H9 (cell line): Measurements from ENCODE around the gene MAP7. TPM values are rescaled to one million over a fixed set of nuclear protein-coding genes. Genes with fewer than 3 reads are reported as not detected.

ENCODE experiments used
- DNase-seq: peaks from one replicate; pipeline ENCODE4 v3.0.0-alpha.2; 2017
- H2AFZ ChIP-seq: one replicate; pipeline ENCODE4 v1.6.1; 2013; ENCODE audit warnings: mild to moderate bottlenecking, low read length, control low read depth, moderate library complexity
- H2AK5ac ChIP-seq: 2 replicates; pipeline ENCODE4 v1.6.1; 2013; ENCODE audit warnings: low read length, control low read depth, mixed read lengths; ENCODE audit not compliant: insufficient read length
- H2BK120ac ChIP-seq: one replicate; pipeline ENCODE4 v1.6.1; 2013; ENCODE audit warnings: low read depth, mild to moderate bottlenecking, low read length, control low read depth, inconsistent platforms; ENCODE audit not compliant: poor library complexity, severe bottlenecking
- H2BK12ac ChIP-seq: 2 replicates; pipeline ENCODE4 v1.6.1; 2013; ENCODE audit warnings: low read length, control low read depth, mixed read lengths, low read depth; ENCODE audit not compliant: insufficient read length
- H2BK15ac ChIP-seq: 2 replicates; pipeline ENCODE4 v1.6.1; 2013; ENCODE audit warnings: low read depth, low read length, control low read depth
- H2BK20ac ChIP-seq: one replicate; pipeline ENCODE4 v1.6.1; 2013; ENCODE audit warnings: low read depth, mild to moderate bottlenecking, low read length, control low read depth, inconsistent platforms; ENCODE audit not compliant: poor library complexity, severe bottlenecking
- H2BK5ac ChIP-seq: 2 replicates; pipeline ENCODE4 v1.6.1; 2013; ENCODE audit warnings: low read length, control low read depth, mixed read lengths; ENCODE audit not compliant: insufficient read length
- H3K14ac ChIP-seq: 2 replicates; pipeline ENCODE4 v1.6.1; 2013; ENCODE audit warnings: low read length, control low read depth; ENCODE audit not compliant: insufficient read depth
- H3K18ac ChIP-seq: 2 replicates; pipeline ENCODE4 v1.6.1; 2013; ENCODE audit warnings: low read depth, mild to moderate bottlenecking, mixed read lengths, low read length, control low read depth; ENCODE audit not compliant: insufficient read length
- H3K23ac ChIP-seq: 2 replicates; pipeline ENCODE4 v1.6.1; 2013; ENCODE audit warnings: low read length, control low read depth, mixed read lengths, low read depth; ENCODE audit not compliant: insufficient read length
- H3K23me2 ChIP-seq: 2 replicates; pipeline ENCODE4 v1.6.1; 2013; ENCODE audit warnings: low read depth, mild to moderate bottlenecking, mixed read lengths, low read length, control low read depth; ENCODE audit not compliant: insufficient read length, poor library complexity, severe bottlenecking
- H3K27ac ChIP-seq: 2 replicates; pipeline ENCODE4 v1.5.1; 2013; ENCODE audit warnings: low read length, control low read depth, mixed read lengths, low read depth; ENCODE audit not compliant: insufficient read length
- H3K27me3 ChIP-seq: 2 replicates; pipeline ENCODE4 v1.6.1; 2013; ENCODE audit warnings: low read length, control low read depth, inconsistent platforms; ENCODE audit not compliant: insufficient read depth
- H3K4ac ChIP-seq: 2 replicates; pipeline ENCODE4 v1.6.1; 2013; ENCODE audit warnings: low read depth, mild to moderate bottlenecking, control low read depth, inconsistent platforms, low read length, moderate library complexity
- H3K4me1 ChIP-seq: 2 replicates; pipeline ENCODE4 v1.6.1; 2013; ENCODE audit warnings: low read length, control low read depth, inconsistent platforms; ENCODE audit not compliant: insufficient read depth
- H3K4me2 ChIP-seq: 2 replicates; pipeline ENCODE4 v1.6.1; 2013; ENCODE audit warnings: low read length, control low read depth, mixed read lengths; ENCODE audit not compliant: insufficient read length, insufficient read depth
- H3K56ac ChIP-seq: 2 replicates; pipeline ENCODE4 v1.6.1; 2013; ENCODE audit warnings: low read depth, mild to moderate bottlenecking, mixed read lengths, low read length, control low read depth; ENCODE audit not compliant: insufficient read length
- H3K79me1 ChIP-seq: 2 replicates; pipeline ENCODE4 v1.6.1; 2013; ENCODE audit warnings: low read depth, mild to moderate bottlenecking, moderate library complexity, low read length, control low read depth, inconsistent platforms; ENCODE audit not compliant: insufficient read depth, poor library complexity, severe bottlenecking
- H3K79me2 ChIP-seq: 2 replicates; pipeline ENCODE4 v1.6.1; 2013; ENCODE audit warnings: low read length, control low read depth, inconsistent platforms; ENCODE audit not compliant: insufficient read depth
- H3K9ac ChIP-seq: 2 replicates; pipeline ENCODE4 v1.6.1; 2013; ENCODE audit warnings: low read length, control low read depth, mixed read lengths; ENCODE audit not compliant: insufficient read length; ENCODE audit errors: extremely low read depth
- H3K9me3 ChIP-seq: one replicate; pipeline ENCODE4 v1.6.1; 2013; ENCODE audit warnings: low read depth, low read length, inconsistent platforms; ENCODE audit not compliant: control insufficient read depth
- H3T11ph ChIP-seq: one replicate; pipeline ENCODE4 v1.6.1; 2013; ENCODE audit warnings: mild to moderate bottlenecking, low read length, control low read depth, inconsistent platforms
- H4K20me1 ChIP-seq: one replicate; pipeline ENCODE4 v1.6.1; 2013; ENCODE audit not compliant: control insufficient read depth, insufficient read length, insufficient read depth
- H4K5ac ChIP-seq: 2 replicates; pipeline ENCODE4 v1.6.1; 2013; ENCODE audit warnings: low read depth, mild to moderate bottlenecking, mixed read lengths, low read length, control low read depth; ENCODE audit not compliant: insufficient read length
- H4K8ac ChIP-seq: replicated peaks from 2 replicates; pipeline ENCODE4 v1.6.1; 2013; ENCODE audit warnings: low read length, control low read depth, mixed read lengths, low read depth; ENCODE audit not compliant: insufficient read length
- H4K91ac ChIP-seq: 2 replicates; pipeline ENCODE4 v1.6.1; 2013; ENCODE audit warnings: low read depth, mild to moderate bottlenecking, moderate library complexity, mixed read lengths, low read length, control low read depth; ENCODE audit not compliant: insufficient read length
- H3K27ac Mint-ChIP-seq, 3 experiments: 2 replicates in 2 of 3; 3 replicates in 1 of 3; pipeline ENCODE4 v1.8.0; 2020 to 2021; ENCODE audit warnings: mixed read lengths in 3 of 3, mild to moderate bottlenecking in 1 of 3, moderate library complexity in 1 of 3
- H3K27me3 Mint-ChIP-seq: 2 replicates; pipeline ENCODE4 v1.8.0; 2021; ENCODE audit warnings: low read depth, mild to moderate bottlenecking, moderate library complexity, mixed read lengths
- H3K36me3 Mint-ChIP-seq, 3 experiments: 2 replicates in 2 of 3; 3 replicates in 1 of 3; pipeline ENCODE4 v1.8.0; 2020 to 2021; ENCODE audit warnings: low read depth in 3 of 3, mixed read lengths in 3 of 3; ENCODE audit not compliant: insufficient read depth in 1 of 3
- H3K4me1 Mint-ChIP-seq, 2 experiments: 2 replicates each; pipeline ENCODE4 v1.8.0; 2020; ENCODE audit warnings: mixed read lengths in 2 of 2
- H3K4me3 Mint-ChIP-seq, 2 experiments: 2 replicates in 1 of 2; 3 replicates in 1 of 2; pipeline ENCODE4 v1.8.0; 2020 to 2021; ENCODE audit warnings: mild to moderate bottlenecking in 2 of 2, mixed read lengths in 2 of 2, moderate library complexity in 1 of 2
- H3K9me3 Mint-ChIP-seq, 2 experiments: 2 replicates in 1 of 2; 3 replicates in 1 of 2; pipeline ENCODE4 v1.8.0; 2020; ENCODE audit warnings: mild to moderate bottlenecking in 2 of 2, mixed read lengths in 2 of 2, moderate library complexity in 1 of 2
- WGBS: extraction: QIAGEN DNeasy Blood & Tissue Kit; methylation state at CpG from one replicate; pipeline ENCODE4 v1.1.7; 2013; ENCODE audit warnings: missing lambda C conversion rate, low lambda C conversion rate, mixed read lengths; ENCODE audit not compliant: insufficient read length; ENCODE audit errors: extremely low coverage; 5-methylcytosine and 5-hydroxymethylcytosine counted together
- total RNA-seq: library from RNA; stranded (reverse); gene quantifications from 2 replicates; pipeline ENCODE4 v1.2.1, GENCODE V29; 2021
- TF ChIP-seq, protein P1 (sequence below): fragments of 200-600 bp; sonication (generic); conservative IDR thresholded peaks from 3 replicates; pipeline ENCODE4 v1.8.0; 2021; ENCODE audit warnings: antibody characterized with exemption, mild to moderate bottlenecking

The MAP7 gene
- total RNA-seq, 1 experiment from 2014 or later, result 51.1 TPM

DNA sequence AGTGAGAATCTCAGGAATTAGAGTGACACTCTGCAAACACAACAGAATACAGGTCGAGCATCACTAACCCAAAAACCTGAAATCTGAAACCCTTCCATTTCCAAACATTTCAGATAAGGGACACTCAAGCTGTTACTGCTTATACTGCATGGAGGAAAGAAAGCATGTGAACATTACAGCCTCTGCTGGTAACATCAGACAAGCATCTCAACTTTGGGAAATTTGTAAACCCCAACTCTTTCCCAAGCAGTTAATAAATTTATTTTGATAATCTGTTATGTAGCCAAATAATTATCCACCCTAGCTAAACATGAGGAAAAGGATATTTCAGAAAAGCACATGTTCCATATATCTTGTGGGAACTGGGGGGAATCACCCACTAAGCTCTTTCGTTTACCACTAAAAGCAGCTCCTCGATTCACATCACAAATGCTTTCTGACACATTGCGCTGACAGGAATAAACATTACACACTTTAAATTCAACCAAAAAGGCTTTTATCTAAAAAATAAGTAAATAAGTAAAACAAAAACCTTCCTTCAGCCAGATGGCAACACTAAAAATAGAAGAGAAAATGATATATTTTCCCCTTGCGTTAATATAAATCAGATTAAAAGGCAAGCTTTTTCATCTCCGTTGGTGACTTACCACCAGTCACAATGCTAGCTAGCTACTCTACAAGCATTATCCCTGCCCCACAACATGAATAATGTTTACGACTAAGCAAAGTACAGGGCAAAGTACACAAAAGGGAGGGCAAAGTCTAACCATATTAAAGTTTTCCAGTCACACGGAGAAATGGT, 120.8 kb downstream of the MAP7 start:
- no peak overlapping the region for H2AK5ac ChIP-seq
- no peaks in the 10 kb centered on the region for H3K27me3 ChIP-seq
- H2BK120ac ChIP-seq, result no peak overlapping the region
- H3K4me2 ChIP-seq, result no peak overlapping the region
- H3K4me1 Mint-ChIP-seq, result peaks cover 40 to 45% of the 10 kb centered on the region in 2 experiments
- H2BK5ac ChIP-seq, result no peak overlapping the region
- no peak overlapping the region for H3K4me3 Mint-ChIP-seq
- H3K4me1 ChIP-seq, result peaks cover 17% of the 10 kb centered on the region; the same call in 1 of the 2 replicates
- no peaks in the 10 kb centered on the region for H3K27me3 Mint-ChIP-seq
- no peak for DNase-seq
- no peak overlapping the region for H4K8ac ChIP-seq
- no peak overlapping the region for H2AFZ ChIP-seq
- no peaks in the 10 kb centered on the region for H3K9me3 Mint-ChIP-seq
- H2BK20ac ChIP-seq, result no peak overlapping the region
- no peak overlapping the region for H3K27ac Mint-ChIP-seq
- H3K23ac ChIP-seq, result no peak overlapping the region
- H3K79me1 ChIP-seq, result no peaks in the 10 kb centered on the region
- no CpG with 5 or more reads among the region's 8 CpGs for WGBS
- no peak overlapping the region for H3T11ph ChIP-seq
- no peak overlapping the region for H2BK12ac ChIP-seq
- H3K18ac ChIP-seq, result no peak overlapping the region
- H3K27ac ChIP-seq, result no peak overlapping the region
- TF ChIP-seq, protein P1, sequence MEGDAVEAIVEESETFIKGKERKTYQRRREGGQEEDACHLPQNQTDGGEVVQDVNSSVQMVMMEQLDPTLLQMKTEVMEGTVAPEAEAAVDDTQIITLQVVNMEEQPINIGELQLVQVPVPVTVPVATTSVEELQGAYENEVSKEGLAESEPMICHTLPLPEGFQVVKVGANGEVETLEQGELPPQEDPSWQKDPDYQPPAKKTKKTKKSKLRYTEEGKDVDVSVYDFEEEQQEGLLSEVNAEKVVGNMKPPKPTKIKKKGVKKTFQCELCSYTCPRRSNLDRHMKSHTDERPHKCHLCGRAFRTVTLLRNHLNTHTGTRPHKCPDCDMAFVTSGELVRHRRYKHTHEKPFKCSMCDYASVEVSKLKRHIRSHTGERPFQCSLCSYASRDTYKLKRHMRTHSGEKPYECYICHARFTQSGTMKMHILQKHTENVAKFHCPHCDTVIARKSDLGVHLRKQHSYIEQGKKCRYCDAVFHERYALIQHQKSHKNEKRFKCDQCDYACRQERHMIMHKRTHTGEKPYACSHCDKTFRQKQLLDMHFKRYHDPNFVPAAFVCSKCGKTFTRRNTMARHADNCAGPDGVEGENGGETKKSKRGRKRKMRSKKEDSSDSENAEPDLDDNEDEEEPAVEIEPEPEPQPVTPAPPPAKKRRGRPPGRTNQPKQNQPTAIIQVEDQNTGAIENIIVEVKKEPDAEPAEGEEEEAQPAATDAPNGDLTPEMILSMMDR, result no peak
- no peak overlapping the region for H3K4ac ChIP-seq
- H3K36me3 Mint-ChIP-seq, result no peaks in the 10 kb centered on the region; a peak in 1 of 7 replicates
- H3K79me2 ChIP-seq, result peaks cover 3% of the 10 kb centered on the region; the same call in 1 of the 2 replicates
- H2BK15ac ChIP-seq, result no peak overlapping the region
- H4K91ac ChIP-seq, result no peak overlapping the region
- no peak overlapping the region for H4K5ac ChIP-seq
- H3K9me3 ChIP-seq, result no peaks in the 10 kb centered on the region
- H3K9ac ChIP-seq, result no peak overlapping the region
- H3K14ac ChIP-seq, result no peak overlapping the region
- no peak overlapping the region for H3K56ac ChIP-seq
- no peaks in the 10 kb centered on the region for H3K23me2 ChIP-seq
- H4K20me1 ChIP-seq, result no peaks in the 10 kb centered on the region
